A549 (cell line): ENCODE data around the gene IQGAP2.

Experiments
- CTCF ChIP-seq: fragments of >200 bp; sonication (Bioruptor Twin); formaldehyde crosslinking; IDR thresholded peaks from 3 replicates; pipeline ENCODE4 v1.5.1; 2016
- POLR2AphosphoS2 ChIP-seq: conservative IDR thresholded peaks from 2 replicates; pipeline ENCODE4 v1.6.1; 2012; ENCODE audit warnings: low read length, improper control_type of control experiment, inconsistent platforms
- ZFP36 ChIP-seq: fragments of 450-650 bp; IDR thresholded peaks from 2 replicates; pipeline ENCODE4 v1.6.1; 2014; ENCODE audit warnings: borderline replicate concordance; ENCODE audit not compliant: partially characterized antibody

- TF ChIP-seq CTCF = no peak
- TF ChIP-seq POLR2AphosphoS2 = no peak
- no peak for TF ChIP-seq ZFP36
Measured at GRCh38 chr5:76617675-76618074, 214.6 kb downstream of the IQGAP2 start.
